HepG2 (cell line): ENCODE results near the gene TCAF2.
"Not testable (repeated sequence)": the region's sequence is repeated elsewhere in the genome, so short reads cannot be mapped to it uniquely, and the experiment has no call there.

ENCODE experiments used
- CTCF ChIP-seq: sonication (generic); formaldehyde crosslinking; IDR thresholded peaks from 2 replicates; pipeline ENCODE4 v1.5.0; 2020; ENCODE audit warnings: mild to moderate bottlenecking, missing genetic modification reagents, moderate library complexity
- NFATC3 ChIP-seq: sonication (generic); formaldehyde crosslinking; IDR thresholded peaks from 2 replicates; pipeline ENCODE4 v1.5.1; 2020; ENCODE audit warnings: mild to moderate bottlenecking, missing genetic modification reagents

GRCh38 chr7:143635364-143636240 is 14.8 kb downstream of the TCAF2 start:
- not testable (repeated sequence) for TF ChIP-seq NFATC3, CTCF (CRISPR knock-in tag)
